KOPT-K1 (cell line): ENCODE results near the gene INTS11.

ENCODE experiments used
- H3K27ac ChIP-seq: fragments of 200-600 bp; sonication (generic); 2 replicates; pipeline ENCODE4 v1.5.1; 2016; ENCODE audit warnings: antibody characterized with exemption, mild to moderate bottlenecking, low read depth, low read length; ENCODE audit not compliant: poor library complexity, severe bottlenecking
- H3K36me3 ChIP-seq: fragments of 200-600 bp; sonication (generic); 2 replicates; pipeline ENCODE4 v1.5.1; 2017; ENCODE audit warnings: antibody characterized with exemption, mild to moderate bottlenecking, low read length, moderate library complexity; ENCODE audit not compliant: insufficient read depth
- H3K9me3 ChIP-seq: fragments of 200-600 bp; sonication (generic); 2 replicates; pipeline ENCODE4 v1.5.1; 2017; ENCODE audit warnings: antibody characterized with exemption, low read length, mild to moderate bottlenecking; ENCODE audit not compliant: insufficient read depth, poor library complexity, severe bottlenecking

Gene INTS11

DNA sequence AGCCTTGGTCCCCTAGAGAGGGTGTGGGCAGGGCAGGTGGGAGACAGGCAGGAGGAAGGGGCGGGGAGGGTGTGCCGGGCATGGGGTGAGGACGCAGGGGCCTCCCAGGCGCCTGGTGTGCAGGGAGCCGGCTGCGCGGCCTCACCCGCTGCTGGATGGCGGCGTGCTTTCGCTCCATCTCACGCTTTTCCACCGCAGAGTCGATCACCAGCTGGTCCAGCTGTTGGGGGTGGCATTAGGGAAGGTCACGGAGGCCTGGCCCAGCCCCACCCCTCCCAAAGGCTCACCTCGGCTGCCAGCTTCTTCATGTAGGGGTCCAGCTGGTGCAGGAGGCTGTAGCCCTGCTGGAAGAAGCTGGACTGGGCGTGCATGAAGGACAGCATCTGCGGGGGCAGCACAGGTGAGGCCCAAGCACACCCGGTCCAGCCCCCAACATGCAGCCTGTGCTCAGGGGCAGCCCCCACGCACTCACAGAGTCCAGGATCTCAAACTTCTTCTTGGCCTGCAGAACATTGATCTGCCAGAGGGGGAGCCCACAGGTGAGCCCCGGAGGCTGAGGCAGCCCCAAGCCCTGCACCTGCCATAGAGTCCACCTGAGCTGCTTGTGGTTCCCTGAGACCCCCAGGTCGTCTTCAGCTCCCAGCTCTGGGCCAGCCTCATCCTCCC lies 24.6 kb downstream of the INTS11 start:
- H3K9me3 ChIP-seq, result no peaks in the 10 kb centered on the region
- H3K36me3 ChIP-seq, result peaks cover 7% of the 10 kb centered on the region; the same call in 1 of the 2 replicates
- H3K27ac ChIP-seq, result no peak overlapping the region

DNA sequence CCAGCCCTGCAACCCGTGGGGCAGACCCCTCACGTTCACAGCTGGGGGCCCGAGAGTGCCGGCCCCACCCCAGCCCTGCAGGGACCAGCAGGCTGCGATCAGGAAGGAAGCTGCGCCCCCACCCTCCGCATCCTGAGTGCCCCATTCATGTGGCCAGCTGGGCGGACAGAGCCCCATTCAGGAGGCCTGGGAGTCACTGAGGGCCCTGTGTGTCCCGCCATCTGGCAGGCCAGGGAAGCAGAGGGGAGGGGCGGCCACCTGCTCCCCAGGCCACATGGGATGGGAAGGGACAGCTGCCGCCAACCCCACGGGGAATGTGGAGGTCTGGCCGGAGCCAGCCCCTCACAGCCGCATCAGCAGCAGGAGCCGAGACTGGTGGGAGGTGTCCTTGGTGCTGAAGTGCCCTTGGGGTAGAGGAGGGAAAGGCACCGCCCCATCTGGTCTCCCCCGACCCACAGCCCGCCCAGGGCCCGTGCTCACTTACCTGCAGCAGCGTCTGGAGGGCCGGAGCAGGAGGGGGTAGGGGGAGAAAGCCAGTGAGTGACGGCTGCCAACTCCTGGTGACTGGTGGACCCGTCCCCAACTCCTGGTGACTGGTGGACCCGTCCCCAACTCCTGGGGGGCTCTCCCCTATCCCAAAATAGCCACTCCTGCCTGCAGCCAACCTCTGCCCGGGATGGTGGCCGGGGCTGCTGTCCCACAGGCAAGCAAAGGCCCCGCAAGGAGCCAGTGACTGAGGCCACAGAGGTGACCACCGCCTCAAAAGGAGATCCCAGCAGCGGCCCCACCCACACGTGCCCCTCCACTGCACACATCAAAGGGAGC lies 25.4 kb downstream of the INTS11 start:
- Histone ChIP-seq H3K27ac (no peak overlapping the region), H3K9me3 (no peaks in the 10 kb centered on the region), H3K36me3 (peaks cover 7% of the 10 kb centered on the region; the same call in 1 of the 2 replicates)

DNA sequence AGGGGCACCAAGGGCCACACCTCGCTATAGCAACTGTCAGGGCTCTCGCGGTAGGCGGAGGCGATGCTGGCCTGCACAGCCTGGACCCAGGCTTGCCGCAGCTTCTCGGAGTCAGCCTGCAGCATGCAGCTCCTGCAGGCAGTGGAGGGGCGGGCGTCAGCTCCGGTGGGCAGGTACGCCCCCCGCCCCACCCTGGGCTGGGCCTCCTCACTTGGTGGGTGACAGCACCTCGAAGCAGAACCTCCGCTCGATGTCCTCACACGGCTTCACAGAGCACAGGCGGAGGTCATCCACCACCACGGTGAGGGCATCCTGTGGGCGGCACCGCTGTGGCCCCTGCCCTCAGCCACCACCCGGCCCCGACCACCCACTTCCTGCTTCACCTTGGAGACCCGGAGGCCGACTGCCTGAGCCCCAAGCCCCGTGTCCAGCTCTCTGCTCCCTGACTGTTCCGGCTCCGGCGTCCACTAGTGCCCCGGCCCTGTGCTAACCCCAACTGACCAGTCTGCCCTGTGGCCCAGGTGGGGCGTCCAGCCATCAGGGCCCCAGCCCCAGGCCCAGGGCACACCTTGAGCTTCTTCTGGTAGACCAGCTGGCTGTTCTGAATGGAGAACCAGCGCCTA lies 26.5 kb downstream of the INTS11 start:
- no peaks in the 10 kb centered on the region for H3K9me3 ChIP-seq
- peaks cover 7% of the 10 kb centered on the region; the same call in 1 of the 2 replicates for H3K36me3 ChIP-seq
- H3K27ac ChIP-seq, result no peak overlapping the region

DNA sequence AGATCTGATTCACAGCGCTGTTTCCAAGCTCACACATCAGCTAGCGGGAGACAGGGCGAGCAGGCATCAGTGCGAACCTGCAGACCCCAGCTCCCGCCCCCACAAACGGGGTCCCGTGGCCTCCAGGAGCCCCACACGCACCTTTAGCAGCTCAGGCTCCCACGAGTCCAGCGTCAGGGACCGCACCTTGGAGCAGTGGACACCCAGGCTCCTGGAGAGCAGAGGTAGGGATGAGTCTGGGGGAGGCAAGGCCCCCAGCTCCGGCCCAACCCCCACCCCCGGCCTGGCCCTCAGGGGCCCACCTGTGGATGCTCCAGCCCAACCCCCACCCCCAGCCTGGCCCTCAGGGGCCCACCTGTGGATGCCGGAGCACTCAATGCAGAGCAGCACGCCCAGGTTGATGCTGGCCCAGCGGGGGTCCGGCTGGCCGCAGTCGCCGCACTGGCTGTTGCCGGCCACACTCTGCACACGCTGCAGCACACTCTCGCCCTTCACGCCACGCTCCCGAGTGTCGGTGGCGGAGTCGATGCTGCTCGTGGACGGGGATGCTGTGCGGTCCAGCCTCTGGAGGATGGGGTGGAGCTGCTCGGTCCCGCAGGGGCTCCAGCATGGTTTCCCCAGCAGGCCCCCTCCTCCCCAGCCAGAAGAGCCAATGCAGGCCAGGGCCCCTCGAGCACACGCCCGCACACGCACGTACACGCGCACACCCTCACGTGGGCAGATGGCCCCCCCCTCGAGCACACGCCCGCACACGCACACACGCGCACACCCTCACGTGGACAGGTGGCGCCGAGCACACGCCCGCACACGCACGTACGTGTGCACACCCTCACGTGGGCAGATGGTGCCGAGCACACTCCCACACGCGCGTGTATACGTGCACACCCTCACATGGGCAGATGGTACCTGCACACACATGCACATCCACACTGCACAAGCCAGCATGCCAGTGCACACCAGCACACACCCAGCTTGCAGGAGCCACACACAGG lies 28.1 kb downstream of the INTS11 start:
- Histone ChIP-seq H3K27ac (no peak overlapping the region), H3K9me3 (no peaks in the 10 kb centered on the region), H3K36me3 (peaks cover 7% of the 10 kb centered on the region; the same call in 1 of the 2 replicates)

DNA sequence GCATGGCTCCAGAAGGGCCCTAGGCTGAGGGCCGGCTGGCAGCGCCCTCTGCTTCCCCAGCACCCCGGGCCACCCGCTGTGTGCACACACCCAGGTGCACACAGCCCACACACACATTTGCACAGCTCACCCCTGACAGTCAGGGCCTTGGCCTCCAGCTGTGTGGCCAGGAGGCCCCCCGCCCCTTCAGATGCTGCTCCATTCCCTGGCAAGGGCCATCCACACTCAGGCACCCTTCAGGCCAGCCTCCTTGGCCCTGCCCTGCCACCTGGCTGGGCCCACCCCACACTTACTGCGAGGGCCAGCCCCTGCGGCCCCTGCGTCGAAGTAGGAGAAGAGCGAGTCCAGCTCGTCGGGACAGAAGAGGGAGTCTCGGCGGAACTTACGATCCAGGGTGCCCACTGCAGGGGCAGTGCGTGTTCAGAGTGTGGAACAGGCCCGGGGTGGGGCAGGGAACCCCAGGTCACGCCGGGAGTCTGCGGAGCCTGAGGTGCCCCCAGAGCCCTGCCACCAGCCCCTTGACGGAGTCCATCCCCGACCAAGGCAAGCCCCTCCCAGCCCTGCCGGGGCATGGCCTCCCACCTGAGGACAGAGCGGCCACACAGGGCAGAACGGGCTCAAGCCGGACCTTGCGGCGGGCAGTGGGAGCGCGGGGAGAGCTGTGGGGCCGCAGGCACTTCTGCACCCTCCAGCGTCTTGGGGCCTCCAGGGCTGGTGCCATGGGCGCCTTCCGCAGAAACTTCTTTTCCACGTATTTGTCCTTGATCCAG lies 29.1 kb downstream of the INTS11 start:
- Histone ChIP-seq H3K9me3 (no peaks in the 10 kb centered on the region), H3K36me3 (peaks cover 7% of the 10 kb centered on the region; the same call in 1 of the 2 replicates), H3K27ac (no peak overlapping the region)

DNA sequence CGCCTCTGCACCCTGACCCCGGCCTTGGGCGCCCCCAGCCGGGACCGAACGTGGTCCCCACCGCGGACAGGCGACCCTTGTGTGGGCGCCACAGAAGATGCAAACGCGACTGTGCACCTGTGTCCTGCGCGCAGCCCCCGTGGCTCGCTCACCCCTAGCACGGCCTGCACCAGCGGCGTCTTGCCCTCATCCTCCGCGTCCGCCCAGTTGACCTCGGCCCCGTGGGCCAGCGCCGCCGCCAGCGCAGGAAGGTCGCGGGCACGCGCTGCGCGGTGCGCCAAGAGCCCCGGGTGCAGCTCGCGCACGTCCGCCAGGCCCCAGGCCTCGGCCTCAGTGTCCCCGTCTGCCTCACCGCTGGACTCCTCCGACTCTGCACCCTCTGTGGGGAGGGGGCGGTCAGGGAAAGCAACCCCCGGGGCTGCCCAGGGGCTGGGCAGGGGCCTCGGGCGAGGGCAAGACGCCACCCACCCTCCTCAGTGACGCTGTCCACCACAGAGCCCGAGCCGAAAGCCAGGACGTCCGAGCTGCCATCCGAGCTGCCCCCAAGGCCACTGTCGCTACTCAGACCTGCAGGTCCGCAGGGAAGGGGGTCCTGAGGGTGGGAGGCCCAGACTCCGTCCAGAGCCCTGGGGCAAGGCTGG lies 30.1 kb downstream of the INTS11 start:
- Histone ChIP-seq H3K27ac (no peak overlapping the region), H3K36me3 (peaks cover 7% of the 10 kb centered on the region; the same call in 1 of the 2 replicates), H3K9me3 (no peaks in the 10 kb centered on the region)

DNA sequence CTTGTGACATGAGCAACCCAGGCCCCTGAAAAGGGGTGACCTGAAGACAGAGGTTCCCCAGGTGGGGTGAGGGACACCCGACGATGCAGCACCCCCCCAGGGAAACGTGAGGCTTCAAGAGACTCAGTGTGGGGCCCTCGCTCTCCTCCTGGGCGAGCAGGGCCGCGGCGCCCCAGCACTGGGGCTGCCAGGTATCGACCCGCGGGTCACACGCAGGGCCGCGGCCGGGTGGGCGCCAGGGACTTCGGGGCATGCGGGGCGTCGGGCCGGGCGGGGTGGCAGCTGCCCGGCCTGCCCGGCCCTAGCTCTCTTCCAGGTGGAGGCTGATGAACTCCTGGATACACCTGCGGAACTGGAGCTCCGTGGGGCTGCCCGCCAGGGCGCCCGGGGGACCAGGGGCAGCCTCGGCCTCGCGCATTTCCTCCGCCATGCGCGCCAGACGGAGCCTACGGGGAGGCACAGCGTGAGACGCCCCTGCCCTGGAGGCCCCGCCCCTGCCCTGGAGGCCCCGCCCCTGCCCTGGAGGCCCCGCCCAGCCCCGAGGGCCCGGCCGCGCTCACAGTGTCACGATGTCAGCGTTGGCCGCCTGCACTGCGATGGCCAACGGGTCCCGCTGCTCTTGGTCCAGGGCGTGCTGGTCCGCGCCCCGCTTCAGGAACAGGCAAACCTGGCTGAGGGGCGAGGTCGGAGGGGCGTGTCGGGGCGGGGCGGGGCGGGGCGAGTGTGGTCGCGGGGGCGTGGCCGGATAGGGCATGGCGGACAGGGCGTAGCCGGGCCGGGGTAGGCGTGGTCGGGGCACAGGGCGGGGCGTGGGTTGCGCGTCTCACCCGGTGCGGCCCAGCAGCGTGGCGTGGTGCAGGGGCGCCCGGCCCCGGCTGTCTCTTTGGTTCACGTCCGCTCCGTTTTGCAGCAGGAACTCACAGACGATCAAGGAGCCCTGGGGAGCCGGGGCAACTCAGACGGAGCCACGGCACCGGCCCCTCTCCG lies 30.9 kb downstream of the INTS11 start:
- Histone ChIP-seq H3K27ac (no peak overlapping the region), H3K9me3 (no peaks in the 10 kb centered on the region), H3K36me3 (peaks cover 7% of the 10 kb centered on the region; the same call in 1 of the 2 replicates)

DNA sequence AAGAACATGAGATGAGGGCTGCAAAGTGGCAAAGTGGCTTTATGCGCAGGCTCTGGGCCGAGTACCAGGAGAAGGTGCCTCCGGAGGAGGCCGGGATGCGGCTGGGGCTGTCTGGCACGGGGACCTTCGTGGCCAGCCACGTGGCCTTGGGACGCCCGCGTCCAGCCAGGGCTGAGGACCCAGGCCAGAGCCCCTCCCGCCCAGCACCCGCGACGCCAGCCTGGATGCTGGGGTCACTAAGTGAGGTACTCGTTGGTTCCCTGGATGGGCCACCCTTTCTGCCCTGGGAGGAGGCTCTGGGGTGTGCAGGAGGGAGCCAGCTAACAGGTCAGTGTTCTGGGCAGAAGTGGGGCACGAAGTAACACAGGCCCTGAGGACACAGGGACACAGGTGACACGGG lies 31.6 kb downstream of the INTS11 start:
- Histone ChIP-seq H3K27ac (no peak overlapping the region), H3K36me3 (peaks cover 7% of the 10 kb centered on the region; the same call in 1 of the 2 replicates), H3K9me3 (no peaks in the 10 kb centered on the region)

DNA sequence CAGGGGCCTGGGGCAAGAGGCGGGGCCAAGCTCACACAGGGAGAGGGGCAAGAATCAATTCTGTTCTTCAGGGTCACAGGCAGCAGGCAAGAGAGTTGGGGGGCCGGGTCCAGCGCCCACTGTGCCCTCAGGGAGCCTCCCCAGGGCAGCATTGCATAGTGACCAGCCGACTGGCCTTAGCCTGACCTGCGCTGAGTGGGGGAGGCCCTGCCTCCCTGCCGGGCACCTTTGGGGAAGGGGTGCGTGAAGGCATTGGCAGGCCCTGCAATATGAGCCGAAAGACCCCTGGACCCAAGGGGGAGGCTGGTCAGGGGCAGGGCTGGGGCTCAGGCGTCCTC lies 32.0 kb downstream of the INTS11 start:
- Histone ChIP-seq H3K36me3 (peaks cover 7% of the 10 kb centered on the region; the same call in 1 of the 2 replicates), H3K9me3 (no peaks in the 10 kb centered on the region), H3K27ac (no peak overlapping the region)

DNA sequence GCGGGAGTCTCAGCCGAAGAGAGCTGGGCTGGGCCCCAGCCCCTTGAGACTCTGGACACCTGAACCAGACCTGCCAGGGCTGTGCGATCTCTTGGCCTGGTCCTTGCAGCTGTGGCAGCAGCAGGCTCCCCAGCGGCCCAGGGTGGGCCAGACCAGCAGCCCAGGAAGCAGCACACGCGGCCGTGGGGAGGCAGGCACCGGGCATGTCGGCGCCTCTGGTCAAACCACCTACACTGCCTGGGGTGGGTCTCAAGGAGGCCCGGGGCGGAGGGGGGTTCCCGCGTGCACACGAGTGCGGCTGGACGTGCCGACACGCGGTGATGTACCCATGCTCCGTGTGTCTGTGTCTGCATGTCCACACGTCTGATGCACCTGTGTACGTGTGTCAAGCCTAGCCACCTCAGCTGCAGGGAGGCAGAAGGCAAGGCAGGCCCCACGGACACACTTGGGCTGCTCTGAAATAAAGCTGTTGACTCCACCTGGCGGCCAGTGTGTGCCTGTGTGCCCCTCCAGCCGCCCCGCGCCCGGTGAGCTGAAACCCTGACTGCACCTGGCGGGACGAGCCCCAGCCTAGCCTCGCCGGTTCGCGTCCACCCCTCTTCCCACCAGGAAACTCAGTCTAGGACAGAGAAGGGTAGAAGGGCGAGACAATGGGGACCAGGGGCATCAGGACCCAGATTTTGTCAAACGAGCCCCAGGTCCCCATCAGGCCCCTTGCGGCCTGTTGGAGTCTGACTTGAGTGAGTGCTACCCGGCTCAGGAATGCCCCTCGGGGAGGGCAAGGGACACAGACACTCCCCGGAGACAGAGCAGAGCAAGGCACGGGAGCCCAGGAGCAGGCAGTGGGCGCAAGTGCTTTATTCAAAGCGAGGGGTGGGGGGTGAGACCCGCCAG lies 32.7 kb downstream of the INTS11 start:
- H3K36me3 ChIP-seq, result peaks cover 7% of the 10 kb centered on the region; the same call in 1 of the 2 replicates
- no peak overlapping the region for H3K27ac ChIP-seq
- H3K9me3 ChIP-seq, result no peaks in the 10 kb centered on the region

DNA sequence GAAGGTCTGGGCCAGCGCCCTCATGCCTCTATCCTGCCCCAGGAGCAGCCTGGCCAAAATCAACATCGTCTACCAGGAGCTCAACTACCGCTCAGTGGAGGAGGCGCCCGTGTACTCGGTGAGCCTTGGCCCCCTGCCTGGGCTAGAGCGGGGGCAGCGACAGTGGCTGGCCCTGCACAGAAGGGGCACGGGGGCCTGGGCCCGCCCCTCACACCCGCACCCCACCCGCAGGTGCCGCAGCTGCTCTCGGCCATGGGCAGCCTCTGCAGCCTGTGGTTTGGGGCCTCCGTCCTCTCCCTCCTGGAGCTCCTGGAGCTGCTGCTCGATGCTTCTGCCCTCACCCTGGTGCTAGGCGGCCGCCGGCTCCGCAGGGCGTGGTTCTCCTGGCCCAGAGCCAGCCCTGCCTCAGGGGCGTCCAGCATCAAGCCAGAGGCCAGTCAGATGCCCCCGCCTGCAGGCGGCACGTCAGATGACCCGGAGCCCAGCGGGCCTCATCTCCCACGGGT lies 33.4 kb downstream of the INTS11 start:
- Histone ChIP-seq H3K9me3 (no peaks in the 10 kb centered on the region), H3K36me3 (peaks cover 7% of the 10 kb centered on the region; the same call in 1 of the 2 replicates), H3K27ac (no peak overlapping the region)
